Inflammatory macrophage treated with lipopolysaccharide for 1 hour (primary cell): ENCODE results near the gene MKRN3.
"Not testable (repeated sequence)": the region's sequence is repeated elsewhere in the genome, so short reads cannot be mapped to it uniquely, and the experiment has no call there.

Experiments used
- DNase-seq, 2 donors: peaks; one replicate each; pipeline ENCODE4 v3.0.0-alpha.2; 2020 to 2022

The MKRN3 gene

GRCh38 chr15:23594252-23594770, 28.8 kb downstream of the MKRN3 start:
- DNase-seq: no peak

- no peak for DNase-seq
Measured at GRCh38 chr15:23595368-23595767, 29.9 kb downstream of the MKRN3 start.

GRCh38 chr15:23596736-23597135, 31.3 kb downstream of the MKRN3 start:
- no peak for DNase-seq

GRCh38 chr15:23597278-23597677, 31.8 kb downstream of the MKRN3 start:
- not testable (repeated sequence) for DNase-seq

- DNase-seq: no peak
Measured at GRCh38 chr15:23599053-23599452, 33.6 kb downstream of the MKRN3 start.

GRCh38 chr15:23602124-23602523, 36.6 kb downstream of the MKRN3 start:
- DNase-seq: no peak

GRCh38 chr15:23606226-23606625, 40.8 kb downstream of the MKRN3 start:
- DNase-seq: no peak

- no peak for DNase-seq
Measured at GRCh38 chr15:23616536-23616935, 51.1 kb downstream of the MKRN3 start.
